Measurements from ENCODE around the gene ACOT6.
"Not testable (repeated sequence)": the region's sequence is repeated elsewhere in the genome, so short reads cannot be mapped to it uniquely, and the experiment has no call there.

DNA sequence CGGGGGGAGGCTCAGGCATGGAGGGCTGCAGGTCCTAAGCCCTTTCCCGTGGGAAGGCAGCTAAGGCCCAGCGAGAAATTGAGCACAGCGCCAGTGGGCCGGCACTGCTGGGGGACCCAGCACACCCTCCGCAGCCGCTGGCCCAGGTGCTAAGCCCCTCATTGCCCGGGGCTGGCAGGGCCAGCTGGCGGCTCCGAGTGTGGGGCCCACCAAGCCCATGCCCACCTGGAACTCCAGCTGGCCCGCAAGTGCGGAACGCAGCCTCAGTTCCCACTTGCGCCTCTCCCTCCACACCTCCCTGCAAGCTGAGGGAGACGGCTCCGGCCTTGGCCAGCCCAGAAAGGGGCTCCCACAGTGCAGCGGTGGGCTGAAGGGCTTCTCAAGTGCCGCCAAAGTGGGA is 45.9 kb upstream of the ACOT6 start:
- TF ChIP-seq, protein P1, sequence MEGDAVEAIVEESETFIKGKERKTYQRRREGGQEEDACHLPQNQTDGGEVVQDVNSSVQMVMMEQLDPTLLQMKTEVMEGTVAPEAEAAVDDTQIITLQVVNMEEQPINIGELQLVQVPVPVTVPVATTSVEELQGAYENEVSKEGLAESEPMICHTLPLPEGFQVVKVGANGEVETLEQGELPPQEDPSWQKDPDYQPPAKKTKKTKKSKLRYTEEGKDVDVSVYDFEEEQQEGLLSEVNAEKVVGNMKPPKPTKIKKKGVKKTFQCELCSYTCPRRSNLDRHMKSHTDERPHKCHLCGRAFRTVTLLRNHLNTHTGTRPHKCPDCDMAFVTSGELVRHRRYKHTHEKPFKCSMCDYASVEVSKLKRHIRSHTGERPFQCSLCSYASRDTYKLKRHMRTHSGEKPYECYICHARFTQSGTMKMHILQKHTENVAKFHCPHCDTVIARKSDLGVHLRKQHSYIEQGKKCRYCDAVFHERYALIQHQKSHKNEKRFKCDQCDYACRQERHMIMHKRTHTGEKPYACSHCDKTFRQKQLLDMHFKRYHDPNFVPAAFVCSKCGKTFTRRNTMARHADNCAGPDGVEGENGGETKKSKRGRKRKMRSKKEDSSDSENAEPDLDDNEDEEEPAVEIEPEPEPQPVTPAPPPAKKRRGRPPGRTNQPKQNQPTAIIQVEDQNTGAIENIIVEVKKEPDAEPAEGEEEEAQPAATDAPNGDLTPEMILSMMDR (IDR thresholded peaks at IDR 0.05; ENCODE audit: insufficient read depth, low read length) = not testable (repeated sequence)
- TF ChIP-seq POLR2AphosphoS5, GABPA (IDR thresholded peaks at IDR 0.05; ENCODE audit: low read depth): not testable (repeated sequence)
- TF ChIP-seq, protein P2, sequence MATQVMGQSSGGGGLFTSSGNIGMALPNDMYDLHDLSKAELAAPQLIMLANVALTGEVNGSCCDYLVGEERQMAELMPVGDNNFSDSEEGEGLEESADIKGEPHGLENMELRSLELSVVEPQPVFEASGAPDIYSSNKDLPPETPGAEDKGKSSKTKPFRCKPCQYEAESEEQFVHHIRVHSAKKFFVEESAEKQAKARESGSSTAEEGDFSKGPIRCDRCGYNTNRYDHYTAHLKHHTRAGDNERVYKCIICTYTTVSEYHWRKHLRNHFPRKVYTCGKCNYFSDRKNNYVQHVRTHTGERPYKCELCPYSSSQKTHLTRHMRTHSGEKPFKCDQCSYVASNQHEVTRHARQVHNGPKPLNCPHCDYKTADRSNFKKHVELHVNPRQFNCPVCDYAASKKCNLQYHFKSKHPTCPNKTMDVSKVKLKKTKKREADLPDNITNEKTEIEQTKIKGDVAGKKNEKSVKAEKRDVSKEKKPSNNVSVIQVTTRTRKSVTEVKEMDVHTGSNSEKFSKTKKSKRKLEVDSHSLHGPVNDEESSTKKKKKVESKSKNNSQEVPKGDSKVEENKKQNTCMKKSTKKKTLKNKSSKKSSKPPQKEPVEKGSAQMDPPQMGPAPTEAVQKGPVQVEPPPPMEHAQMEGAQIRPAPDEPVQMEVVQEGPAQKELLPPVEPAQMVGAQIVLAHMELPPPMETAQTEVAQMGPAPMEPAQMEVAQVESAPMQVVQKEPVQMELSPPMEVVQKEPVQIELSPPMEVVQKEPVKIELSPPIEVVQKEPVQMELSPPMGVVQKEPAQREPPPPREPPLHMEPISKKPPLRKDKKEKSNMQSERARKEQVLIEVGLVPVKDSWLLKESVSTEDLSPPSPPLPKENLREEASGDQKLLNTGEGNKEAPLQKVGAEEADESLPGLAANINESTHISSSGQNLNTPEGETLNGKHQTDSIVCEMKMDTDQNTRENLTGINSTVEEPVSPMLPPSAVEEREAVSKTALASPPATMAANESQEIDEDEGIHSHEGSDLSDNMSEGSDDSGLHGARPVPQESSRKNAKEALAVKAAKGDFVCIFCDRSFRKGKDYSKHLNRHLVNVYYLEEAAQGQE (IDR thresholded peaks at IDR 0.05; ENCODE audit: insufficient replicate concordance, low read depth) = not testable (repeated sequence)

All from HL-60 (cell line).